Measurements from ENCODE around the gene RFPL4AL1. TPM values are rescaled to one million over a fixed set of nuclear protein-coding genes. Genes with fewer than 3 reads are reported as not detected.

Gene RFPL4AL1
- total RNA-seq, 1 donor from 2014 or later, result not detected

GRCh38 chr19:55812449-55812848 is 43.5 kb downstream of the RFPL4AL1 start:
- no peaks in the 10 kb centered on the region for H3K27me3 ChIP-seq (ENCODE audit: control insufficient read depth in 3 of 3, insufficient read depth in 3 of 3, low read length in 3 of 3)
- no peak overlapping the region for H3K27ac ChIP-seq (ENCODE audit: low read depth, low read length)
- no peaks in the 10 kb centered on the region for H3K36me3 ChIP-seq (ENCODE audit: control insufficient read depth in 3 of 3, insufficient read depth in 3 of 3, low read length in 3 of 3)
- no peak overlapping the region for H3K4me3 ChIP-seq (ENCODE audit: low read length in 3 of 3)
- H3K4me1 ChIP-seq (ENCODE audit: control insufficient read depth in 3 of 3, insufficient read depth in 3 of 3, low read length in 3 of 3), result no peaks in the 10 kb centered on the region
- H3K9me3 ChIP-seq (ENCODE audit: control insufficient read depth in 3 of 3, low read length in 3 of 3), result peaks cover 0 to 2% (median 0%) of the 10 kb centered on the region in 3 donors
- no peak overlapping the region for H3K9ac ChIP-seq (ENCODE audit: low read depth in 1 of 3, low read length in 3 of 3)

DNA sequence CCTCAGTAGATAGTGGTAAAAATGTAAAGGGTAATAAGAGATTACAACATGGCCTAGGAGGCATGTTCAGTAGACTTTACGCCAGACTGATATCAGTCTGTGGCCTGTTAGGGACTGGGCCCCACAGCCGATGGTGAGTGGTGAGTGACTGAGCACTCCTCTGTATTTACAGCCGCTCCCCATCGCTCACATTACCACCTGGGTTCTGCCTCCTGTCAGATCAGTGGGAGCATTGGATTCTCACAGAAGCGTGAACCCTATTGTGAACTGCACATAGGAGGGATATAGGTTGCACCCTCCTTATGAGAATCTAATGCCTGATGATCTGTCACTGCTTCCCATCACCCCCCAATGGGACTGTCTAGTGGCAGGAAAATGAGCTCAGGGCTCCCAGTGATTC is 45.0 kb downstream of the RFPL4AL1 start:
- H3K36me3 ChIP-seq (ENCODE audit: control insufficient read depth in 3 of 3, insufficient read depth in 3 of 3, low read length in 3 of 3), result no peaks in the 10 kb centered on the region
- peaks cover 0 to 2% (median 0%) of the 10 kb centered on the region in 3 donors for H3K9me3 ChIP-seq (ENCODE audit: control insufficient read depth in 3 of 3, low read length in 3 of 3)
- no peak overlapping the region for H3K9ac ChIP-seq (ENCODE audit: low read depth in 1 of 3, low read length in 3 of 3)
- H3K4me1 ChIP-seq (ENCODE audit: control insufficient read depth in 3 of 3, insufficient read depth in 3 of 3, low read length in 3 of 3), result no peaks in the 10 kb centered on the region
- H3K27ac ChIP-seq (ENCODE audit: low read depth, low read length), result no peak overlapping the region
- H3K27me3 ChIP-seq (ENCODE audit: control insufficient read depth in 3 of 3, insufficient read depth in 3 of 3, low read length in 3 of 3), result no peaks in the 10 kb centered on the region
- no peak overlapping the region for H3K4me3 ChIP-seq (ENCODE audit: low read length in 3 of 3)

GRCh38 chr19:55820037-55820436 is 51.1 kb downstream of the RFPL4AL1 start:
- H3K27me3 ChIP-seq (ENCODE audit: control insufficient read depth in 3 of 3, insufficient read depth in 3 of 3, low read length in 3 of 3), result no peaks in the 10 kb centered on the region
- H3K9ac ChIP-seq (ENCODE audit: low read depth in 1 of 3, low read length in 3 of 3), result no peak overlapping the region
- H3K4me1 ChIP-seq (ENCODE audit: control insufficient read depth in 3 of 3, insufficient read depth in 3 of 3, low read length in 3 of 3), result no peaks in the 10 kb centered on the region

More at GRCh38 chr19:55820037-55820436, 51.1 kb downstream of the RFPL4AL1 start:
- H3K36me3 ChIP-seq (ENCODE audit: control insufficient read depth in 3 of 3, insufficient read depth in 3 of 3, low read length in 3 of 3), result no peaks in the 10 kb centered on the region
- H3K27ac ChIP-seq (ENCODE audit: low read depth, low read length), result no peak overlapping the region
- H3K9me3 ChIP-seq (ENCODE audit: control insufficient read depth in 3 of 3, low read length in 3 of 3), result peaks cover 0 to 6% (median 0%) of the 10 kb centered on the region in 3 donors
- H3K4me3 ChIP-seq (ENCODE audit: low read length in 3 of 3), result no peak overlapping the region

Other genes with a start within 250 kb of the RFPL4AL1 start
- gene SBK2, start 232.0 kb upstream of the RFPL4AL1 start, total RNA-seq, result 1.0 TPM
- gene SBK3, start 223.6 kb upstream of the RFPL4AL1 start, total RNA-seq, result not detected
- 1.6 TPM for gene ZNF579, start 188.3 kb upstream of the RFPL4AL1 start, total RNA-seq
- gene FIZ1, start 169.6 kb upstream of the RFPL4AL1 start, total RNA-seq, result under 0.01 TPM
- gene ZNF524, start 168.8 kb upstream of the RFPL4AL1 start, total RNA-seq, result 4.7 TPM
- 1.0 TPM for gene ZNF865, start 163.5 kb upstream of the RFPL4AL1 start, total RNA-seq
- 8.9 TPM for gene ZNF784, start 144.6 kb upstream of the RFPL4AL1 start, total RNA-seq
- 2.1 TPM for gene ZNF580, start 128.1 kb upstream of the RFPL4AL1 start, total RNA-seq
- 17.2 TPM for gene ZNF581, start 125.5 kb upstream of the RFPL4AL1 start, total RNA-seq
- 3.1 TPM for gene CCDC106, start 120.9 kb upstream of the RFPL4AL1 start, total RNA-seq
- 52.2 TPM for gene U2AF2, start 114.1 kb upstream of the RFPL4AL1 start, total RNA-seq
- gene EPN1, start 93.9 kb upstream of the RFPL4AL1 start, total RNA-seq, result 5.7 TPM
- not detected for gene NLRP9, start 30.7 kb upstream of the RFPL4AL1 start, total RNA-seq
- 0.52 TPM for gene RFPL4A, start 10.0 kb upstream of the RFPL4AL1 start, total RNA-seq
- gene NLRP11, start 62.9 kb downstream of the RFPL4AL1 start, total RNA-seq, result under 0.01 TPM
- not detected for gene NLRP4, start 67.4 kb downstream of the RFPL4AL1 start, total RNA-seq
- gene NLRP13, start 163.2 kb downstream of the RFPL4AL1 start, total RNA-seq, result not detected
- not detected for gene NLRP8, start 178.7 kb downstream of the RFPL4AL1 start, total RNA-seq
- gene NLRP5, start 217.7 kb downstream of the RFPL4AL1 start, total RNA-seq, result not detected